Neuron (in vitro differentiated cells): Measurements from ENCODE around the gene ANKRD39.
"Not testable (repeated sequence)": the region's sequence is repeated elsewhere in the genome, so short reads cannot be mapped to it uniquely, and the experiment has no call there.

ENCODE experiments used
- H2AFZ ChIP-seq: one replicate; pipeline ENCODE4 v1.6.1; 2013; ENCODE audit warnings: low read depth, mild to moderate bottlenecking, inconsistent platforms, low read length, moderate library complexity
- H3K27me3 ChIP-seq: one replicate; pipeline ENCODE4 v1.6.1; 2013; ENCODE audit warnings: low read length; ENCODE audit not compliant: insufficient read depth
- H3K36me3 ChIP-seq: one replicate; pipeline ENCODE4 v1.6.1; 2013; ENCODE audit warnings: low read length; ENCODE audit not compliant: insufficient read depth
- H3K4me1 ChIP-seq: one replicate; pipeline ENCODE4 v1.6.1; 2013; ENCODE audit warnings: low read length; ENCODE audit not compliant: insufficient read depth
- H3K4me3 ChIP-seq: 2 replicates; pipeline ENCODE4 v1.5.1; 2013; ENCODE audit warnings: mild to moderate bottlenecking, low read length, moderate library complexity
- H3K9me3 ChIP-seq: one replicate; pipeline ENCODE4 v1.6.1; 2013; ENCODE audit warnings: low read length

Gene ANKRD39

DNA sequence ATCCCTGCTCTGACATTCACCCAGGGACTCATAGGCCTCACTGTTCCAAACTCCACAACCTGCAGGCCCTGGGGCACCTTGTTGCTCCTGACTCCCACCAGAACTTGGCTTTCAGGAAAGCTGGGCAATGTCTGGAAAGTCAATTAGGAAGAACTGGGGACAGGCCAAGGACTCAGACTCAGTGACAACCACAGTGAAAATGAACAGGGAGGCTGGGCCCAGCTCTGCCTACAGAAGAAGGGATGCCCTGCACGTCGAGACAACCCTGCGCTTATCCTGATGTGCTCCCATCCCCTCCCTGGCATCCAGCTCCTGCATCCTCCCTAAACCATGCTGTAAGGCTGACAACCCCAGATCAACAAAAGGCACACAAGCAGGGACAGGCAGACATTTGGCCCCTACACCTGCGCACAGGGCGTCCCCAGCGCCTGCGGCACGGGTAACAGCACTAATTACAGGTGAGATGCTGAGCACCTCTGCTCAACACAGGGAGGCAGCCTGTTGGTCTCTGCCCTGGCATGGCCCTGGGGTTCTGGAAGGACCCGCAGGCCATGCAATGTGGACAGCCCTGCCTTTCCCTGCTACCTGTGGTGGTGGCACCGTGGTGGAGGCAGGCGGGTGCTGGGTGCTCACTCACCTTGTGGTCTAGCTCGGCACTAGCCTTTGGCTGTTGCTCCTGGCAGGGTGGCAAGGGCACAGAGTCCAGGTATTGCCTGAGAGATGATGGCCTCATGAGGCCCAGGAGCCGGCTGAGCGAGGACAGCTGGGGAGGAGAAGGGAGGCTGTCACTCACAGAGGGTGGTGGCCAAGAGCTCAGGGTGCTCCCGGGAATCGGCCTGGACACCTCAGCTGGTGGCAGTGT, 35.7 kb upstream of the ANKRD39 start:
- Histone ChIP-seq H3K4me3 (no peak overlapping the region), H3K9me3 (no peaks in the 10 kb centered on the region), H3K27me3 (peaks cover 6% of the 10 kb centered on the region), H3K36me3 (no peaks in the 10 kb centered on the region), H2AFZ (no peak overlapping the region), H3K4me1 (no peaks in the 10 kb centered on the region)

DNA sequence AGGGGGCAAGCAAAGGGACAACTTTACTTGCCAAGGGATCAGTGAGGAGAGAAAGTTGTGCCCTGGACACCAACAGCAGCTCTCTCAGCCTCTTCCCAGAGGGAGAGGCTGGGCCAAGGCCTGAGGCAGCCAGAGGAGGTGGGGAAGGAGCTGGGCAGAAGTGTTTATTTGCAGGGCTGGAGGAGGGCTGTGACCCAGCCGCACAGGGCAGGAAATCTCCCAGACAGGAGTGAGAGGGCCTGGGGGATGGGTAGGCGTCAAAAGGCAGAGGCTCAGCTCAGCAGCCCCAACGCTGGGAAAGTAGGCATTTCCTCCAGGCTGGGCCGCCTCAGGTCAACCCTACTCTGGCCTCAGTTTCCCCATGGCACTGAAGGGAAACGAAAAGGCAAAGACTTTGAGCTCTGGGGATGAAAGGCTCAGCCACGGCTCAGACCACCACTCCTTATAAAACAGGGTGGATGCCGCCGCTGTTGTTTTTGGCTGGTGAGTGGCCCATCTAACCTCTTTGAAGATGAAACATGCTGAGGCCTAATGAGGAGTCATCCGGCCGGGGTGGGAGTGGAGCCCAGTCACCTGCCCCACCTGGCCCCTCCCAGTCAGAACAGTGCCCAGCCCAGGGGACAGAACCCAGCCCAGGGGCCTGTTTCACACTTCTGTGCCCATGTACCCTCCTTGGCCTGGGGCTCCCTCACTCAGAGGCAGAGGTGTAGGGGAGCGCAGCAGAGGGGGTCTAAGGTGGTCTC, 33.9 kb upstream of the ANKRD39 start:
- no peak overlapping the region for H3K4me3 ChIP-seq
- no peak overlapping the region for H2AFZ ChIP-seq
- no peaks in the 10 kb centered on the region for H3K27me3 ChIP-seq
- no peaks in the 10 kb centered on the region for H3K36me3 ChIP-seq
- H3K4me1 ChIP-seq: no peaks in the 10 kb centered on the region
- no peaks in the 10 kb centered on the region for H3K9me3 ChIP-seq

DNA sequence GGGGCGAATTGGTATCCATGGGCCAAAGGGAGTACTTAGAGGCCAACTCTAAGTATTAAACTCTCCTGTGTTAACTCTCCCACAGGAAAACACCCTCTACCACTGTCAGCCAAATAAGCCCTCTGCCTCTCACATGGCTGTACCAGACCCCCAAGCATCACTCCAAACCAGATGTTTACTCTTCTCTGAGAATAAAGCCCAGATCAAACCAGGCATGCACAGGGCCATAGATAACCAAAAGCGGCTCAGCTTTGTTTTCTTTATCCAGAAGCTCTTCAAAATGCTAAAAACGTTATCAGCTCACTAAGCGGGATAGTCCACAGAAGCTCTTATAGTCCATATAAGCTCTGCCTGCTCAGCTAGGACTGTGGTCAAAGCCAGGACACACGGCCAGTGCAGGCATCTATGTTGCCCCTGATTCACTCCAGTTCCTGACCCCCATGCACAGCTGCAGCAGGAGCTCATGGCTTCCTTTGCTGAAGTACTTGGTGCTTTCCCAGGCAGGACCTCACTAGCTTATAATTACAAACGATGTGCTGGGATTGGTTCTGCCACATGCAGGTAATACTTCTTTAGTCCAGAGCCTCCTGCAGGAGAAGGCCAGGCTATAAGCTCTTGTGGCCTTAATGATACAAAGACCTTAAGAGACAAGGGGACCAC, 33.0 kb upstream of the ANKRD39 start:
- Histone ChIP-seq H3K9me3 (no peaks in the 10 kb centered on the region), H2AFZ (no peak overlapping the region), H3K27me3 (no peaks in the 10 kb centered on the region), H3K36me3 (no peaks in the 10 kb centered on the region), H3K4me3 (no peak overlapping the region), H3K4me1 (no peaks in the 10 kb centered on the region)

DNA sequence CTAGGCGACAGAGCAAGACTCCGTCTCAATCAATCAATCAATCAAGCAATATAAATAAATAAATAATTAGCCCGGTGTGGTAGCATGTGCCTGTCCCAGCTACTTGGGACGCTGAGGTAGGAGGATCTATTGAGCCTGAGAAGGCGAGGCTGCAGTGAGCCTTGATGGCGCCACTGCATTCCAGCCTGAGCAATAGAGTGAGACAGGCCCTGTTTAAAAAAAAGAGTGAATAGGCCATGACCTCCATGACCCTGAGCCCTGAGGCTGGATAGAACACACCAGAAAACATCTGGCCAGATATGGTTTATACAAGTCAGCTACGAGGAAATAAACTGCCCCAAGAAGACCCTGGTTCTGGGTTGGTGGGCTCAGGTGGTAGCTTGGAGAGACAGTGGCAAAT, 32.4 kb upstream of the ANKRD39 start:
- no peaks in the 10 kb centered on the region for H3K4me1 ChIP-seq
- no peak overlapping the region for H3K4me3 ChIP-seq
- H3K9me3 ChIP-seq: no peaks in the 10 kb centered on the region
- no peak overlapping the region for H2AFZ ChIP-seq
- H3K27me3 ChIP-seq: no peaks in the 10 kb centered on the region
- no peaks in the 10 kb centered on the region for H3K36me3 ChIP-seq

DNA sequence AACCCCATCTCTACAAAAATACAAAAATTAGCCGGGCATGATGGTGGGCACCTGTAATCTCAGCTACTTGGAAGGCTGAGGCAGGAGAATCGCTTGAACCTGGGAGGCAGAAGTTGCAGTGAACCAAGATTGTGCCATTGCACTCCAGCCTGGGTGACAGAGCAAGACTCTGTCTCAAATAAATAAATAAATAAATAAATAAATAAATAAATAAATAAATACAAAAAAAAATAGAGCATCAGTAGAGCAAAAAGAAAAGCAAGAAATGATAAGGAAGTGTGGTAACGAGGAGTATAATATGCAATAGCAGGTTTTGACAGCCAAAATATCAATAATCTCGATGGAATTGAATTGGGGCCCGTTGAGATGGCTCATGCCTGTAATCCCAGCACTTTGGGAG, 31.7 kb upstream of the ANKRD39 start:
- H3K27me3 ChIP-seq, H3K36me3 ChIP-seq, H2AFZ ChIP-seq, H3K9me3 ChIP-seq, H3K4me3 ChIP-seq, H3K4me1 ChIP-seq: not testable (repeated sequence)

DNA sequence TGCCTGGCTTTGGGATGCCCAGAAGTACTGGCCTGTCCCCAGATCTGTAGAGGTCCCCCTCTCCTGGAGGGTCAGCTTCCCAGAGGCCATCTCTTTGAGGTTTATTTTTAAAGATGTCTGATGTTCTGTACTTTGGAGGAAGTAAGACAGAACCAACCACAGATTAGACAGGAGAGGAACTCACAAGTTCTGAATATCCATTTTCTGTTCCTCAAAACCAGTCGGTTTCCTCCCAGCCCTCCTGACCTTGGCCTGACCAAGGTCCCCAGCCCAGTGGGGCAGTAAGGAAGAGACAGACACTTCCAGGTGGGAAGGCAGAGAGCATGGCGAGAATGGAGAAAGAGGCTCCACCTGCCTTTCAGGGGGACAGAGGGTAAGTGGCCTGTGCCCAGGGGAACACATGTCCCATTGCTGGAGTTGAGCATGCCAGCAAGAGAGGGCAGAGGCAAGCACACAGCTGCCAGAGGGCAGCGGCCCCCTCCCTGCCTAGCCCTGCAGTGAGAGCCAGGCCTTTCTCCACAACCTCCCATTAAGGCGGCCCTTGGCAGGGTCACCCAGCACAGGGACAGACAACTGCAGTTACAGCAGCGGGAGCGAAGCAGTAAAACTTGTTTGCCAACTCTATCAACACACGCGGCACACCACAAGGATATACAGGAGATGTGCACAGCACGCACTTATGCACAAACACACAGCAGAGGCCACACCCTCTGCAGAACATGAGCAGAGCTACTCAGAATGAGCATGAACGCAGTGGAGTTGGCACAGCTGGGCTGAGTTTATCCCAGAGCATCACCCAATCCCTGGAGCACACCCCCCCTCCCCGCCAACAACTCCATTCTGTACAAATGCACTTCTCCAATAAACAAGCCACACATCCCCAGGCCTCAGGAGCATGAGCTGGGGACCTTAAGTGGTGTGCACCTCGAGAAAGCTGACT, 30.5 kb upstream of the ANKRD39 start:
- Histone ChIP-seq H2AFZ (no peak overlapping the region), H3K36me3 (no peaks in the 10 kb centered on the region), H3K4me1 (no peaks in the 10 kb centered on the region), H3K9me3 (no peaks in the 10 kb centered on the region), H3K4me3 (no peak overlapping the region), H3K27me3 (no peaks in the 10 kb centered on the region)

DNA sequence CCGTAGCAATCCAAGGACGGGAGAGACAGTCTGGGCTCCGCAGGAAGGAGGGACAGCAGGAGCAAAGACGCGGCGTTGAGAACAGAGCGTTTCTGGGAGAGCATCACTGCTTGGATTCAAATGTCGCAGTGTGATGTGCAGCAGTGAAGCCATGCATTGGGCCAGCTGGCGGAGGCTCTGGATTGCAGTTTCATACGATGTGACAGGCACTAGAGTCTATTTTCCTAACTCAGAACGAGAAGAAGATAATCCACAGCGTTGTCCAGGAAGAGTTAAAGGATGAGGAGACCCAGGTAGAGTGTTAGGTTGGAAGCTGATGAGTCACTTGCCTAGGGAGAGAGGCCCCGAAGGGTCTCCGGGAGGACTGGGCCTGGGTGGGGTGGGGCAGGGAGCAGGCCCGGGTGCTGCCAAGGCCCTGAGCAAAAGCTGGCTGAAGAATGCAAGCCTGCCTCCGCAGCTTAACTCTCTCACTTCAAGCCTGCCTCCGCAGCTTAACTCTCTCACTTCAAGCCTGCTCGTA, 29.7 kb upstream of the ANKRD39 start:
- H3K36me3 ChIP-seq: no peaks in the 10 kb centered on the region
- H3K4me3 ChIP-seq: no peak overlapping the region
- no peaks in the 10 kb centered on the region for H3K4me1 ChIP-seq
- H3K27me3 ChIP-seq: no peaks in the 10 kb centered on the region
- H3K9me3 ChIP-seq: no peaks in the 10 kb centered on the region
- no peak overlapping the region for H2AFZ ChIP-seq

DNA sequence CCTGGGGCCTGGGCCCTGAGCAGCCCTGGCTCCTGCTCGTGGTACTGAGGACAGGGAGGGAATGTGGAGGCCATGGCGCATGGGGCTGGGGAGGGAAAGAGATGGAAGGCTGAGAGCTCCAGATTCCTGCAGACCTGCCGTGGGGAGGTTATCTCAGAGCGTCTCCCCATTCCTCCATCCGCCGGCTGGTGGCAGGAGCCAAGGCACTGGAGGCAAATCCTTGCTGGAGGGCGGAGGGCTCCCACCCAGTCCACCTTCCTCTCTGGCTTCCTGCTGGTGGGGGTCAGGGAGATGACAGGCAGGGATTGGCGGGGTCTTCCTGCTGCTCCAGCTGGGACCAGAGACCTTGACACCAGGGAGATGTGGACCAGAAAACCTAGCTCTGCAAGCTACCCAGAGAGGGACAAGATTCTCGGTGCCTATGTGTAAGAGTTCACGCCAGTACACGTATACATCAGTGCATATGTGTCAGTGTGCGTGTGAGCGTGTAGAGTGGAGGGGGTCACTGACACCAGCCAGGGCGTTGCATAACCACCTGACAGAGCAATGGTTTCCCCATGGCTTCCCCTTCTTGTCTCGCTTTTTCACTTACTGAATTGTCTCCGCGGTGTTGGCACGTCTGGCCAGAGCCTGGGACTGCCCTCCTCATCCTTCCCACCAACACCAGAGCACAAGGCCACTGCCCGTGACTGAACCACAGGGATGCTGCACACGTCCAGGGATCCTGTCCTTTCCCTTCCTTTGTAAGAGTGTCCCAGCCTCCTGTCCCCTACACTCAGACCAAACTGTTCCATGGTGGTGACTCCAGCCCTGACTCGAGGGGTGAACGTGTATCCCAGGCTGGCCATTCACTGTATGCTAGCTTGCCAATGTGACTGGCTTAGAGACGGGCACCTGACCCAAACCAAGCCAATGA, 27.9 kb upstream of the ANKRD39 start:
- H3K27me3 ChIP-seq: no peaks in the 10 kb centered on the region
- no peak overlapping the region for H2AFZ ChIP-seq

DNA sequence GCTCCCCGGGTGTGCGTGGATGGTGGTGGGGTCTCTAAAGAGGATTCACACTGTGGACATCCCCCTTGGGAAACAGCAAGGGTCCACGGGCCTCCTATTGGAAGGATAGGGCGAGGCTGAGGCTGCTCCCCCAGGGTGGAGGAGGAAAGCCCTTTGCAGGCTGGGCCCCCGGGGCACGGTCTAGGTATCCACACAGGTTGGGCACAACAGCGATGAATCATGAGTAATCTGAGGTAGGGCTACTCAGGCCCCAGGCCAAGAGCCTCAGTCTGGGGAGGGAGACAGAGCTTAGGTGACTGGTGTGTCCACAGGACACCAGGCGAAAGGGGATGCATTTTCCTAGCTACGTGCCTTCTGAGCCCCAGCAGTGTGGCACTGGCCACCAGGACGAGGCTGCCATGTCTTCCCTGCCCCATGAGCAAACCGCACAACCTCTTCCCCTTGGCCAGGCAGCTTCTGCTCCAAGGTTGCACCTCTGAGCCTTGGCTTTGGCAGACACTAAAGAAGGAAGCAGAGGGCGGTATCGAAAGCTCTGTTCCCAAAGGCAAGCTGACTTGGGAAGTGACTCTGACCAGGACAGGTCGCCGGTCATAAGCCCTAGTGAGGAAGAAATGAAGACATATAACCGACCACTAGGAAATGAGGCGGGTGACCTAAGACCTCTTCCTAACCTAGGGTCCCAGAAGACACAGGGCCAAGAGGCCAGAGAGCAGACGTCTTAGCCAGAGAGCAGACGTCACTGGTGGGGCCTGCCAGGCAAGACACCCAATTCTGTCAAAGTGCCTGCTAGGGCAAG, 26.7 kb upstream of the ANKRD39 start:
- Histone ChIP-seq H3K9me3 (no peaks in the 10 kb centered on the region), H2AFZ (no peak overlapping the region), H3K36me3 (no peaks in the 10 kb centered on the region), H3K27me3 (no peaks in the 10 kb centered on the region), H3K4me1 (peaks cover 15% of the 10 kb centered on the region), H3K4me3 (no peak overlapping the region)

More for the DNA sequence above, 27.9 kb upstream of the ANKRD39 start:
- Histone ChIP-seq H3K4me1 (peaks cover 15% of the 10 kb centered on the region), H3K36me3 (no peaks in the 10 kb centered on the region), H3K4me3 (no peak overlapping the region), H3K9me3 (no peaks in the 10 kb centered on the region)

DNA sequence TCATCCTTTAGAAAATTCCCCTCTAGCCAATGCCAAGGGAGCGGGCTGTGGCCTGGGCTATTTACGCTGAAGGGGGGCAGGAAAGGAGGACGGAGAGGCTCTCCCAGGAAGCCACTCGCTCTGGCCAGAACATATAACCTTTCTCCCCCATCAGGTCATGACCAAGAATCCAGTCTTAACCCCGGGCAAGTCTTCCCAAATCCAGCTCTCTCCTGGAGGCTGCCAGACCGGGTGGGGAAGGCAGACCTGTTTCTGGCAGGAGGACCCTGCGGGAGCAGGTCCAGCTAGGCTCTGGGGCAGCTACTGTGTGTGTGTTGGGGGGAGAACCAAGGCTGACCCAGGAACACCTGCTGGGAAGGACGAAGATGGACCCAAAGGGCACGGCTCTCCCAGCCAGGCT, 25.5 kb upstream of the ANKRD39 start:
- Histone ChIP-seq H3K27me3 (no peaks in the 10 kb centered on the region), H3K4me3 (no peak overlapping the region), H3K36me3 (no peaks in the 10 kb centered on the region), H3K4me1 (peaks cover 15% of the 10 kb centered on the region), H2AFZ (no peak overlapping the region), H3K9me3 (no peaks in the 10 kb centered on the region)

DNA sequence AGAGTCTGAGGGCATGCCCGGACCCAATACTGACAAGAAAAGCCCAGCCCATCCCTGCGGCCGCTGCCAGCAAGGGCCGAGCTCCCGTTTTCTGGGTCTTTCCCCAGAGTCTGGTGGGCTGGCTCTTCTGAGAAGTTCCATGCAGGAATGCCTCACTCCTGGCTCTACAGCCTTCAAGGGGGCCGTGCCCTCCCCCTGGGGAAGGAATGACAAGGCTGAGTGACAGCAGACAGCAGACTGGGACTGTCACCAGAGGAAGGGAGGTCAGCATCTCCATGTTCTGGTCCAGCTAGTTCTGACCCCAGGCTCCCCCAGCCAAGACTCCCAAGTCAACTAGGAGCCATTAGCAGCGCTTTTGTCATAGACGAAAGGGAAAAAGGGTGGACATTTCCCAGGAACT, 25.1 kb upstream of the ANKRD39 start:
- Histone ChIP-seq H2AFZ (no peak overlapping the region), H3K4me1 (peaks cover 15% of the 10 kb centered on the region), H3K36me3 (no peaks in the 10 kb centered on the region), H3K9me3 (no peaks in the 10 kb centered on the region), H3K27me3 (no peaks in the 10 kb centered on the region), H3K4me3 (no peak overlapping the region)
